Stomach (tissue), 19 donors: ENCODE data around the gene KRT85. TPM values are rescaled to one million over a fixed set of nuclear protein-coding genes. Genes with fewer than 3 reads are reported as not detected.

ENCODE experiments used
- DNase-seq, 2 donors: peaks; one replicate each; pipeline versions ENCODE4 v3.0.0 to v3.0.0-alpha.2; 2013 to 2019
- H3K27ac ChIP-seq, 5 donors: fragments of 200-600 bp in 4 of 5; sonication (generic) in 4 of 5; one replicate each; pipeline ENCODE4 v1.5.1; 2013 to 2019; ENCODE audit warnings: mild to moderate bottlenecking in 1 of 5, moderate library complexity in 1 of 5
- H3K27me3 ChIP-seq, 3 donors: fragments of 200-600 bp; sonication (generic); one replicate each; pipeline ENCODE4 v1.5.1; 2017 to 2019; ENCODE audit warnings: mixed run types in 1 of 3
- H3K36me3 ChIP-seq, 4 donors: fragments of 200-600 bp; sonication (generic); 1 replicate in 3 of 4; 2 replicates in 1 of 4; pipeline ENCODE4 v1.5.1; 2016 to 2019
- H3K4me1 ChIP-seq, 4 donors: fragments of 200-600 bp; sonication (generic); one replicate each; pipeline ENCODE4 v1.5.1; 2016 to 2019
- H3K4me3 ChIP-seq, 4 donors: fragments of 200-600 bp; sonication (generic) in 3 of 4; one replicate each; pipeline ENCODE4 v1.5.1; 2016 to 2019; ENCODE audit warnings: mild to moderate bottlenecking in 1 of 4
- H3K9me3 ChIP-seq, 4 donors: fragments of 200-600 bp; sonication (generic); one replicate each; pipeline ENCODE4 v1.5.1; 2016 to 2019
- EP300 ChIP-seq: sonication (generic); formaldehyde crosslinking; IDR thresholded peaks from one replicate; pipeline ENCODE4 v1.6.1; 2017; ENCODE audit warnings: antibody characterized with exemption
- POLR2A ChIP-seq, 4 donors: fragments of 450-650 bp; IDR thresholded peaks; one replicate each; pipeline ENCODE4 v1.6.1; 2016; ENCODE audit warnings: antibody characterized with exemption in 4 of 4, control low read depth in 2 of 4, mild to moderate bottlenecking in 1 of 4, moderate library complexity in 1 of 4
- POLR2AphosphoS5 ChIP-seq, 3 donors: sonication (generic); formaldehyde crosslinking; IDR thresholded peaks; one replicate each; pipeline ENCODE4 v1.6.1; 2016; ENCODE audit warnings: antibody characterized with exemption in 3 of 3
- WGBS, 5 donors: extraction: QIAGEN DNeasy Blood & Tissue Kit in 3 of 5; methylation state at CpG; one replicate each; pipeline versions ENCODE4 v1.1.5 to v1.1.7; 2013 to 2018; 5-methylcytosine and 5-hydroxymethylcytosine counted together
- intact Hi-C: fragments of 100-400 bp; cut with DNase I; formaldehyde crosslinking; loops from one replicate; pipeline ENCODE4 v1.15.1; 2023; ENCODE audit warnings: low total_unique reads
- long read RNA-seq, 10 donors: transcript quantifications; one replicate each; lab custom pipeline, GENCODE V29; 2026
- polyA plus RNA-seq, 3 donors: library from polyadenylated mRNA; stranded (reverse); fragments of 200-250 nt; gene quantifications; one replicate each; pipeline ENCODE4 v1.2.3, GENCODE V29; 2013
- total RNA-seq, 5 donors: library from RNA; depleted of rRNA; stranded (reverse); fragments of >200 nt; gene quantifications; one replicate each; pipeline versions ENCODE4 v1.1.0 to v1.2.3, GENCODE V29; 2014 to 2016
- TF ChIP-seq, protein P1 (sequence below), 7 experiments: fragments of 450-650 bp in 4 of 7; fragments of 200-600 bp in 3 of 7; sonication (generic) in 3 of 7; IDR thresholded peaks; one replicate each; pipeline ENCODE4 v1.5.1; 2016 to 2019; ENCODE audit warnings: antibody characterized with exemption in 7 of 7, control low read depth in 2 of 7, mild to moderate bottlenecking in 1 of 7
- donor health status: healthy with polysubstance abuse.
- donor health status: Bipolar disorder and iron deficiency.
- donor health status: healthy.

KRT85 gene
- total RNA-seq: not detected
- polyA plus RNA-seq: not detected
- long read RNA-seq, donor 1: 0 reads
- long read RNA-seq, donor 2: 0 reads
- long read RNA-seq, donor 3: 0 reads
- long read RNA-seq, donor 4: 0 reads
- long read RNA-seq, donor 5: 0 reads
- long read RNA-seq, donor 6: 0 reads
- long read RNA-seq, donor 7: 0 reads
- long read RNA-seq, donor 8: 0 reads
- long read RNA-seq, donor 9: 0 reads
- long read RNA-seq, donor 10: 0 reads

DNA sequence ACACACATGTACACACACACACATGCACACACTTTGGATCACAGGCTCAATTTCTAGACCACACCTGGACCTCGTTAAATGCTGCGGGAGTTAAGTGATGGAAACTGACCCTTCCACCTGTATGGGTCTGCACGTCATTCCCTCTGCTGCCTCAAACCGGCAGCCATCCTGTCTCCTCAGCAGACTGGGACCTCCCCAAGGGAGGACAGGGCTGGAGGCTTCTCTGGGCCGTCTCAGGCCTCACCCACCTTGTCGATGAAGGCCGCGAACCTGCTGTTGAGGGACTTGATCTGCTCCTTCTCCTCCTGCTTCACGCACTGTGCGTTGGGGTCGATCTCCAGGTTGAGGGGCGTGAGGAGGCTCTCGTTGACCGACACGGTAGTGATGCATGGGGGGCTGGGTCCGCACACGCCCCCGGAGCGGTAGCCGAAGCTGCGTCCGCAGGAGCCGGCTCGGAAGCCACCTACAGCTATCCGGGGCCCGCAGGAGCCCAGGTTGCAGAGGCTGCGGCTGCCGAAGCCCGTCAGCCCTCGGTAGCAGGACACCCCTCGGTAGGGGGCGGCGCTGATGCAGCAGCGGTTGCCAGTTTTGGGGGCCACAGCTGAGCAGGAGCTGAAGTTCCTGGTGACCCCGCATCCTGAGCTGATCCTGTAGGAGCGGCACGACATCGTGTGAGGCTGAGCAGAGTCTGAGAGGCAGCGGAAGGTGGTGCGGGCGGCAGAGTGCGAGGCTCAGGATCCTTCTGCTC, at the start of gene KRT85:
Gene KRT85, minus strand, starts transcription at position 744 of the 748 bp plus-strand sequence. Its CDS starts 76 bp downstream, at position 668.
- no peak within 1 kb of the TSS for H3K27ac ChIP-seq
- H3K36me3 ChIP-seq: no peaks in the 10 kb centered on the region
- H3K4me1 ChIP-seq: peaks cover 0 to 10% (median 5%) of the 10 kb centered on the region in 4 donors
- TF ChIP-seq POLR2A (IDR thresholded peaks at IDR 0.05) (no peak), POLR2AphosphoS5 (IDR thresholded peaks at IDR 0.05) (no peak), EP300 (no peak)
- TF ChIP-seq, protein P1, sequence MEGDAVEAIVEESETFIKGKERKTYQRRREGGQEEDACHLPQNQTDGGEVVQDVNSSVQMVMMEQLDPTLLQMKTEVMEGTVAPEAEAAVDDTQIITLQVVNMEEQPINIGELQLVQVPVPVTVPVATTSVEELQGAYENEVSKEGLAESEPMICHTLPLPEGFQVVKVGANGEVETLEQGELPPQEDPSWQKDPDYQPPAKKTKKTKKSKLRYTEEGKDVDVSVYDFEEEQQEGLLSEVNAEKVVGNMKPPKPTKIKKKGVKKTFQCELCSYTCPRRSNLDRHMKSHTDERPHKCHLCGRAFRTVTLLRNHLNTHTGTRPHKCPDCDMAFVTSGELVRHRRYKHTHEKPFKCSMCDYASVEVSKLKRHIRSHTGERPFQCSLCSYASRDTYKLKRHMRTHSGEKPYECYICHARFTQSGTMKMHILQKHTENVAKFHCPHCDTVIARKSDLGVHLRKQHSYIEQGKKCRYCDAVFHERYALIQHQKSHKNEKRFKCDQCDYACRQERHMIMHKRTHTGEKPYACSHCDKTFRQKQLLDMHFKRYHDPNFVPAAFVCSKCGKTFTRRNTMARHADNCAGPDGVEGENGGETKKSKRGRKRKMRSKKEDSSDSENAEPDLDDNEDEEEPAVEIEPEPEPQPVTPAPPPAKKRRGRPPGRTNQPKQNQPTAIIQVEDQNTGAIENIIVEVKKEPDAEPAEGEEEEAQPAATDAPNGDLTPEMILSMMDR (IDR thresholded peaks at IDR 0.05): no peak
- H3K27me3 ChIP-seq: peaks cover 0 to 8% (median 4%) of the 10 kb centered on the region in 3 donors
- no peak within 1 kb of the TSS for H3K4me3 ChIP-seq
- H3K9me3 ChIP-seq: no peaks in the 10 kb centered on the region
- WGBS, 5 donors: 80 to 91% (median 89%) methylated on average over 35 to 42 of the region's 42 CpGs
- DNase-seq: no peak
- intact Hi-C loops: loop anchor here (5.0 kb wide), 1 partner anchor 510 kb away; no protein-coding TSS in a partner anchor

DNA sequence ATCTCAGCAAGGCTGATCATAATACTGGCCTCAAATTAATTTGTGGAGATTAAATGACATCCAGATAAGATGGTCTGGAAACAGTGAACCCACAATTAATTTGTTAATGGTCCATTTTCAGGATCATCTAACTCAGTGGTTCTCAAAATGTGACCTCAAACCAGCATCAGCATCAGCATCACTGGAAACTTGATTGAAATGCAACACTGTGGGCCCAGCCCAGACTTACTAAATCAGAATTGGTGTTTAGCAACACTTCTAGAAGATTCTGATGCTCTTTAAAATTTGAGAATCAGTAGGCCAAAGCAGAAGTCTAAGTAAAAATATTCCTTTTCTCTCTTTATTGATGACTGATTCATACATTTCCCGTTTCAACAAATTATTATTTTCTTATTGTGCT, 49.5 kb upstream of the KRT85 start:
- Histone ChIP-seq H3K36me3 (no peaks in the 10 kb centered on the region), H3K27ac (peak overlapping the region in 4 of 5 donors; percentile 48 to 70 (median 53)), H3K9me3 (no peaks in the 10 kb centered on the region), H3K27me3 (no peaks in the 10 kb centered on the region), H3K4me3 (no peak overlapping the region), H3K4me1 (peaks cover 0 to 22% (median 8%) of the 10 kb centered on the region in 4 donors)
- intact Hi-C loops: no loop called here
- TF ChIP-seq EP300: no peak
- TF ChIP-seq POLR2A (IDR thresholded peaks at IDR 0.05): no peak
- no peak for TF ChIP-seq POLR2AphosphoS5 (IDR thresholded peaks at IDR 0.05)
- TF ChIP-seq, protein P1 (IDR thresholded peaks at IDR 0.05): no peak
- WGBS, 5 donors: 67 to 88% (median 84%) methylated on average over 1 of the region's 1 CpG
- DNase-seq: no peak

DNA sequence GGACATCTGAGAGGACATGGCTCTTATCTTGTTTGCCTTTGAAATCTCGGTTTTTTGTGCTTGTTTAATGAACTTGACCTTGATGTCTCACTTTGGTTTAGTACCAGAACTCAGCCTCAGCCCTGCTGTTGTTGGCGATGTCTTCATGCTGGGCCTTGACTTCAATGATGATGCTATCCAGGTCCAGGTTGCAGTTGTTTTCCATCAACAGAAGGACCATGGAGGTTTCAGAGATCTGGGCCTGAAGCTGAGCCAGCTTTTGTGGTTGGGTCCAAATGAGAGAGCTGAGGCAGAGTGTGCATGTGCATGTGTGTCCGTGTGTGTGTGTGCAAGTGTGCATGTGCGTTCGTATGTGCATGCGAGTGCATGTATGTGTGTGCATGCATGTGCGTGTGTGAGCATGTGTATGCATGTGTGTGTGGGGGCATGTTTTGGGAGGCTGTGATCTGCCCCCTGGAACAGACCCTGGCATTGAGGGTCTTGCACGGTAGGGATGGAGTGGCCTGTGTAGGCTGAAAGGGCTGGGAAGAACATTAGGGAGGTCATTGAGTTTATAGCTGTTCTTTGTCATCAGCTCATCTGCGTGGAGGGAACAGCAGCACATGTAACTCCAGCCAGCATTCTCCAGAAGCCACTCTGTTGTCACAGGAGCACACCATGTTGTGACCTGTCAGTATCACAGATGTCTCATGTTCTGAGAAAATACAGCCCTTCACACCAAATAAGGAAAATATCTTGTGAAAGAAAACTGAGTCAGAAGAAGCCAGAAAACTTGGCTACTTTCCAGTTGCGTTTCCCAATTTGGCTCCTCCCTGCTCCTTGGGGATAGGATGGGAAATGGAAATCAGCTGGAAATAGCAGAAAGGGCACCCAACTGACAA, 48.8 kb upstream of the KRT85 start:
- WGBS, 5 donors: 61 to 69% (median 68%) methylated on average over 10 of the region's 10 CpGs
- TF ChIP-seq POLR2A (IDR thresholded peaks at IDR 0.05) (no peak), POLR2AphosphoS5 (IDR thresholded peaks at IDR 0.05) (peak in 2 of 3 donors; percentile 53 to 74), EP300 (no peak)
- TF ChIP-seq, protein P1 (IDR thresholded peaks at IDR 0.05): no peak
- intact Hi-C loops: no loop called here
- no peaks in the 10 kb centered on the region for H3K36me3 ChIP-seq
- H3K9me3 ChIP-seq: no peaks in the 10 kb centered on the region
- peak overlapping the region in 4 of 5 donors; percentile 19 to 70 (median 53) for H3K27ac ChIP-seq
- DNase-seq: peak in 1 of 2 donors; percentile 81
- peaks cover 0 to 28% (median 8%) of the 10 kb centered on the region in 4 donors for H3K4me1 ChIP-seq
- no peaks in the 10 kb centered on the region for H3K27me3 ChIP-seq
- no peak overlapping the region for H3K4me3 ChIP-seq

DNA sequence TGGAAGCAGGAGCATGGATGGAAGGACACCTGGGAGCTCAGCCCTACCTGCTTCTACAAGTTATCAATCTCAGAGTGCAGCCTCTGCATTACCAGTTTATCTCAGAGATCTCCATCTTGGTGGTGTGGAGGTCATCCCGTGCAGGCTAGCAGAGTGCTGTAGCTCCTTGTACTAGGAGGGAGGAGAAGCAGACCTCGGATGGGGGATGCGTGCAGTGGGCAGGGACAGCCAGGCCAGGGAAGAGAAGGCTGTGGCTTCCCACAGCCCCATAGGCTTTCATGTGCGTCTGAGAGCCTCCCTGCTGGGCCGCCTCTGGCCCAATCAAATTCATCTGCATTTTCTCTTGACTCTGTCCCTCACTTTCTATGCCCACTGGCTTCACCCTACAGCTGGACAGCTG, 47.7 kb upstream of the KRT85 start:
- DNase-seq: no peak
- intact Hi-C loops: no loop called here
- Histone ChIP-seq H3K4me3 (no peak overlapping the region), H3K27ac (peak overlapping the region in 1 of 5 donors; percentile 70), H3K4me1 (peaks cover 0 to 32% (median 8%) of the 10 kb centered on the region in 4 donors), H3K9me3 (no peaks in the 10 kb centered on the region), H3K36me3 (no peaks in the 10 kb centered on the region), H3K27me3 (no peaks in the 10 kb centered on the region)
- no peak for TF ChIP-seq EP300
- TF ChIP-seq POLR2A (IDR thresholded peaks at IDR 0.05): no peak
- TF ChIP-seq, protein P1 (IDR thresholded peaks at IDR 0.05): no peak
- no peak for TF ChIP-seq POLR2AphosphoS5 (IDR thresholded peaks at IDR 0.05)
- WGBS, 5 donors: 74 to 86% (median 82%) methylated on average over 5 of the region's 5 CpGs
